HG03571 (cell line): Measurements from ENCODE around the gene ARID3C.
"Not testable (repeated sequence)": the region's sequence is repeated elsewhere in the genome, so short reads cannot be mapped to it uniquely, and the experiment has no call there.

Source experiments
- ATAC-seq: cut with Tn5 transposase; IDR thresholded peaks from one replicate; pipeline ENCODE4 v1.9.1; 2021; ENCODE audit not compliant: unreplicated experiment

Gene ARID3C

GRCh38 chr9:34653151-34654072 is 24.5 kb upstream of the ARID3C start:
- ATAC-seq: no peak

GRCh38 chr9:34652602-34653000 is 23.7 kb upstream of the ARID3C start:
- no peak for ATAC-seq

GRCh38 chr9:34651876-34652601 is 23.2 kb upstream of the ARID3C start, which contains the start of gene IL11RA:
Gene IL11RA (plus strand): TSS chr9:34652185. CDS start chr9:34655218, 3,033 bp downstream.
- ATAC-seq: no peak

- no peak for ATAC-seq
These were observed 22.5 kb upstream of the ARID3C start for GRCh38 chr9:34651321-34651720.

GRCh38 chr9:34650816-34651215 is 21.9 kb upstream of the ARID3C start:
- ATAC-seq: no peak

- no peak for ATAC-seq
These were observed 19.8 kb upstream of the ARID3C start for GRCh38 chr9:34648673-34649072.

- no peak for ATAC-seq
These were observed 18.8 kb upstream of the ARID3C start for GRCh38 chr9:34647651-34648050.

- ATAC-seq: no peak
These were observed 18.2 kb upstream of the ARID3C start for GRCh38 chr9:34647084-34647403.

- peak; percentile 84 for ATAC-seq
These were observed 17.6 kb upstream of the ARID3C start, which contains the start of gene GALT for GRCh38 chr9:34646211-34647083. Gene GALT (plus strand): TSS chr9:34646675. CDS start chr9:34646705, 30 bp downstream.

GRCh38 chr9:34644766-34645314 is 16.0 kb upstream of the ARID3C start:
- no peak for ATAC-seq

GRCh38 chr9:34642679-34643078 is 13.8 kb upstream of the ARID3C start:
- no peak for ATAC-seq

- not testable (repeated sequence) for ATAC-seq
These were observed 10.5 kb upstream of the ARID3C start for GRCh38 chr9:34639322-34639721.

- no peak for ATAC-seq
These were observed 9.2 kb upstream of the ARID3C start for GRCh38 chr9:34638138-34638445.

- peak; percentile 89 for ATAC-seq
These were observed 8.7 kb upstream of the ARID3C start, which contains the start of gene SIGMAR1 for GRCh38 chr9:34637356-34638137. Gene SIGMAR1 (minus strand): TSS chr9:34637787. CDS start chr9:34637697, 90 bp downstream.

GRCh38 chr9:34636791-34637355 is 8.0 kb upstream of the ARID3C start:
- no peak for ATAC-seq

GRCh38 chr9:34635556-34635955 is 6.7 kb upstream of the ARID3C start:
- no peak for ATAC-seq

GRCh38 chr9:34634551-34635248 is 5.8 kb upstream of the ARID3C start:
- no peak for ATAC-seq

GRCh38 chr9:34633851-34634550 is 5.1 kb upstream of the ARID3C start:
- ATAC-seq: no peak
